ENCODE measurements around the gene PIP4K2A.

The PIP4K2A gene

DNA sequence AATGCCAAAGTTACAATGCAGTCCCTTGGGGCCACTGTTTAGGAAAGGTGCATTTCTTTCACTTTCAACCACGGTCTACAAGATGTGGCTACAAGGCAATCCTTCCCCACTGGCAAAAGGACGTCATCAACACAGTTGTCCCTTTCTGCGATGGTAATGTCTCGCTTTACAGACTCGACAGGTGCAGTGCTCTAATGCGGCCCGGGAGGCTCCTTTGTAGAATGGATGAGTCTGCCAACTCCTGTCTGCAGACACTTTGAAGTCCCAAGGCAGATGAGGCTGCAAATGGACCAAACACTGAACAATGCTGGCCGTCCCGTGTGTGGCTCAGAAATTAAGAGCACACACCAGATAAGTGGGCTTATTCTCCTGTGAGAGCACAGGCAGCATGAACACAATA is 133.7 kb downstream of the PIP4K2A start:
- no peak overlapping the region for H3K27ac ChIP-seq (ENCODE audit: low read length)
- no peak overlapping the region for H3K4me3 ChIP-seq (ENCODE audit: low read length)
- H3K36me3 ChIP-seq (ENCODE audit: control insufficient read depth, low read depth, low read length) = no peaks in the 10 kb centered on the region
- no peak overlapping the region for H3K9ac ChIP-seq (ENCODE audit: low read length)
- H3K27me3 ChIP-seq (ENCODE audit: control insufficient read depth, insufficient read depth, low read length) = no peaks in the 10 kb centered on the region
- H3K9me3 ChIP-seq (ENCODE audit: control insufficient read depth, low read depth, low read length) = no peaks in the 10 kb centered on the region
- no peaks in the 10 kb centered on the region for H3K4me1 ChIP-seq (ENCODE audit: control insufficient read depth, low read depth, low read length)

DNA sequence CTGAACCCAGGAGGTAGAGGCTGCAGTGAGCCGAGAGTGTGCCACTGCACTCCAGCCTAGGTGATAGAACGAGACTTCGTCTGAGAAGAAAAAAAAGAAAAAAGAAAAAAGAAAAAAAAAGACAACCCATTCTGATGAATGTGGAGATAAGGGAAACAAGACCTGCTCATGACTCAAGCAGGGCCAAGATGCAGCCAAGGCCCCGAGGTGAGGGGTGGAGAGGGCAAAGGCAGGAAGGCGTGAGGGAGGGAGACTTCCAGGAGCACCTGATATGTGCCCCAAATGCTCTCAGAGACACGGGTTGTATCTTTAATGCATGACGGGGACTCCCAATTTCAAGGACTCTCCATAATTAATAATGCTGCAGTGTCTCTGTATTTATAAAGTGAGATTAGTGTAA is 134.6 kb downstream of the PIP4K2A start:
- H3K9me3 ChIP-seq (ENCODE audit: control insufficient read depth, low read depth, low read length) = no peaks in the 10 kb centered on the region
- H3K27ac ChIP-seq (ENCODE audit: low read length) = no peak overlapping the region
- H3K27me3 ChIP-seq (ENCODE audit: control insufficient read depth, insufficient read depth, low read length) = no peaks in the 10 kb centered on the region
- no peaks in the 10 kb centered on the region for H3K4me1 ChIP-seq (ENCODE audit: control insufficient read depth, low read depth, low read length)
- no peak overlapping the region for H3K4me3 ChIP-seq (ENCODE audit: low read length)
- no peaks in the 10 kb centered on the region for H3K36me3 ChIP-seq (ENCODE audit: control insufficient read depth, low read depth, low read length)
- no peak overlapping the region for H3K9ac ChIP-seq (ENCODE audit: low read length)

DNA sequence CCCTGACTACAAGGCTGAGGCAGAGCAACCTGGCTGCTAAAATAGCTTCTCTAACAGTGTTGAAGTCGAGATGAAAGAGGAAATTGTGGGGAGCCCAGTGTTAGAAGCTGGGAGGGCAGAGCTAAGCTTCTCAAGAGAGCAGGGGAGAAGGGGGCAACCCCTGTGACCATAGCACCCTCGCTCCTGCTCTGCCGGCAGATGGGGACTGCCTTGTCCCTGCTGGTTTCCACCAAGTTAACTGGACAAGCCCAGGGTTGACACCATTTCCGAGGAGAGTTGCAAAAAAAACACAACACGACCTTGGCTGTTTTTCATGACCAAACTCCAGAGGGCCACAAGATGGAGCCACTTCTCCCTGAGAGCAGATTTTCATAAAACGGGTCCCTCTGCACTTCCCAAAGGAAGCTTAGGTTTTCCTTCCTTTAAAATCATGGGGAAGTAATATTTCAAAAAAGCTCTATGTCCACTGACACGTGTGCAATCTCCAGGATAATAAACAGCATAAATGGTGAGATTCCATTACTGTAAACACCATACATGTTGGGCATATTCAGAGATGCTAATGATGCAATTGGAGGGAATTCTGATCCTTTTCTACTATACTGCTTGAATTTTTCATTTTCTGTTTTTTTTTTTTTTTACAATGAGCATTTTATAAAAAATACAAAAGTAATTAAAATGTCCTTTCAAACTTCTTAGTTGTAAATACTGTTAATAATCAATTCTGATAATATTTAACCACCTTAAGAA is 140.4 kb downstream of the PIP4K2A start:
- Histone ChIP-seq H3K9me3 (ENCODE audit: control insufficient read depth, low read depth, low read length) (no peaks in the 10 kb centered on the region), H3K4me1 (ENCODE audit: control insufficient read depth, low read depth, low read length) (no peaks in the 10 kb centered on the region), H3K27me3 (ENCODE audit: control insufficient read depth, insufficient read depth, low read length) (no peaks in the 10 kb centered on the region), H3K36me3 (ENCODE audit: control insufficient read depth, low read depth, low read length) (no peaks in the 10 kb centered on the region), H3K27ac (ENCODE audit: low read length) (no peak overlapping the region), H3K4me3 (ENCODE audit: low read length) (no peak overlapping the region), H3K9ac (ENCODE audit: low read length) (no peak overlapping the region)

DNA sequence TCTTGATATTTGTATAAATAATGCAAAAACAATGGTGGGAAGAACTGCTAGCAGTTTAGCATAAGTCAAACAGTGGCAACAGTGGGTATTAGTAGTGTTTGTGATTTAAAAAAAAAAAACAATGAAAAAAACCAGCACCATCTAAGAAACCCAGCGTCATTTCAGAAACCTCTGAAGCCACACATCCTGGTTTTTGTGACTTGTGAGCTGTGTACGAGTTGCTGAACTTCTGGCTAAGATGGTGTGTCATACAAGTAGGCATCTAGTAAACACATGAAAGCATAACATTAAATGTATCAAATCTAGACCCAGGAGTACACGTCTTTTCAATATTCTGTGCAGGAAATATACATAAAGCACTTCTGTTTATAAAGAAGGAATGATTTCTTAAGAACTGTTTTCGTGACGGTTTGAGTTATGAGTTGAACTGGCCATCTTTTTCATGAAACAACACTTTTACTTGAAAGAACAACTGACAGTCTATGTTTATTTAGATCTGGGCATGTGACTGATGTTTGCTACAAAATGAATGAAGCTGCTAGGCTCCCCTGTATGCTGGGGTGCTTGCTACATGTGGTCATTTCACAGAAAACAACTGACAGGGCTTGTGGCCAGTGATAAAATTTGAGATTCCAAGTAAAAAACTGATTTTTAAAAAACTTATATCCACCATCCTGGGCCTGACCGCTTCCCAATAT is 143.5 kb downstream of the PIP4K2A start:
- H3K9ac ChIP-seq (ENCODE audit: low read length) = no peak overlapping the region
- H3K27ac ChIP-seq (ENCODE audit: low read length) = no peak overlapping the region
- no peaks in the 10 kb centered on the region for H3K27me3 ChIP-seq (ENCODE audit: control insufficient read depth, insufficient read depth, low read length)
- no peaks in the 10 kb centered on the region for H3K36me3 ChIP-seq (ENCODE audit: control insufficient read depth, low read depth, low read length)
- no peak overlapping the region for H3K4me3 ChIP-seq (ENCODE audit: low read length)
- H3K9me3 ChIP-seq (ENCODE audit: control insufficient read depth, low read depth, low read length) = no peaks in the 10 kb centered on the region
- peaks cover 6% of the 10 kb centered on the region for H3K4me1 ChIP-seq (ENCODE audit: control insufficient read depth, low read depth, low read length)

DNA sequence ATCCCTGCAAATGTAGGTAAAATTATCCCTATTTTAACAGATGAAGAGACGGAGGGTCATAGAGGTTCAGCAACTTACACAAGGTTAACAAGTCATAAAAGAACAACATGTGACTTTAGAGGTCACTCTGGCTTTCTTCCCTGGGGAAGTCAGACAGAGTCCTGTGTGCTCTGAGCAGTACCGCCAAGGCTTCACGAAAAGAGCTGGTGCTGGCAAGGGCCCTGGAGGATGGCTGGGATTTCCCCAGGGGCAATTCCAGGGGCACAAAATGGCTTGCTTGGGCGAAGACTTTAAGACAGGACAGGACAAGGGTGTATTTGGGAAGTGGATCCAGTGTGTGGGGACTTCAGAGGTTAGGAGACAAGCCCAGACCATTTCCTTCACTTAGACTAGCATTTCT is 144.1 kb downstream of the PIP4K2A start:
- Histone ChIP-seq H3K9ac (ENCODE audit: low read length) (no peak overlapping the region), H3K36me3 (ENCODE audit: control insufficient read depth, low read depth, low read length) (no peaks in the 10 kb centered on the region), H3K9me3 (ENCODE audit: control insufficient read depth, low read depth, low read length) (no peaks in the 10 kb centered on the region), H3K27me3 (ENCODE audit: control insufficient read depth, insufficient read depth, low read length) (no peaks in the 10 kb centered on the region), H3K4me3 (ENCODE audit: low read length) (no peak overlapping the region), H3K4me1 (ENCODE audit: control insufficient read depth, low read depth, low read length) (peaks cover 6% of the 10 kb centered on the region), H3K27ac (ENCODE audit: low read length) (no peak overlapping the region)

DNA sequence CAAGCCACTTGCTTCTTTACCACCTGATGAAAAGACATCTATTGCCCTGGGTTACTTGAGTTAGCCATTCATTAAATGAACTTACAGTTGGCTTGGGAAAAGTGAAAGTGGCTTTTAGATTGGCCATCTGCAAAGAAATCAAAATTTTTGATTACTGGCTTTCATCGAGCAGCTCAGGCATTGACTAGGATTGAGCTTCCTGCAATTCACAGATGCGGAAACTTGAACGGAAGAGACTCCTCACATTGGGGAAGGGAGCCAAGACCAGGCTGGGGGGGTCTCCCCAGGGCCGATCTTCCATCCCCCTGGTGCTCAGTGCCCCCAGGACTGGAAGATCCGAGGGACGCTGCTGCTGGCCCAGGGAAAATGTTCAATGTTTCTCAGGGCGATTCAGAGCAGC is 145.4 kb downstream of the PIP4K2A start:
- no peak overlapping the region for H3K27ac ChIP-seq (ENCODE audit: low read length)
- H3K9ac ChIP-seq (ENCODE audit: low read length) = no peak overlapping the region
- no peaks in the 10 kb centered on the region for H3K27me3 ChIP-seq (ENCODE audit: control insufficient read depth, insufficient read depth, low read length)
- H3K9me3 ChIP-seq (ENCODE audit: control insufficient read depth, low read depth, low read length) = no peaks in the 10 kb centered on the region
- H3K4me3 ChIP-seq (ENCODE audit: low read length) = no peak overlapping the region
- H3K4me1 ChIP-seq (ENCODE audit: control insufficient read depth, low read depth, low read length) = peaks cover 6% of the 10 kb centered on the region
- no peaks in the 10 kb centered on the region for H3K36me3 ChIP-seq (ENCODE audit: control insufficient read depth, low read depth, low read length)

DNA sequence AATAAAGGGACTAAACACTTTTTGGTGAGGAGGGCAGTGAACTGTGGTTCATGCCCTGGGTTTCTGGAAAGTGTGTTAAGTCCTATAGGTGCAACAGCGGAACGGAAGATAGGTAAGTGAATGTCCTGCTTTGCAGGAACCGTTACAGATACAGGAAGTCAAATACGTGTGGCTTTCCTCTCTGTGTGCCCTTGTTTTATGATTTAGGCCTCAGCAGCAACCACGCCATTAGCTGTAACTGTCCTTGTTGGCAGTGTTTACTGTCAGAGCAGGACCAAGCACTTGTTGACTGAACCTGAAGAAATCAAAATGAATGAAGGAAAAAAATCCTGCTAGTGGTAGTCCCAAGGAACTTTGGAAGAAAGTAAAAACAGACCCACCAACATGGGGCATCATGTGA is 150.3 kb downstream of the PIP4K2A start:
- no peak overlapping the region for H3K4me3 ChIP-seq (ENCODE audit: low read length)
- H3K36me3 ChIP-seq (ENCODE audit: control insufficient read depth, low read depth, low read length) = no peaks in the 10 kb centered on the region
- H3K4me1 ChIP-seq (ENCODE audit: control insufficient read depth, low read depth, low read length) = peaks cover 10% of the 10 kb centered on the region
- H3K9me3 ChIP-seq (ENCODE audit: control insufficient read depth, low read depth, low read length) = no peaks in the 10 kb centered on the region
- H3K27me3 ChIP-seq (ENCODE audit: control insufficient read depth, insufficient read depth, low read length) = no peaks in the 10 kb centered on the region
- H3K9ac ChIP-seq (ENCODE audit: low read length) = no peak overlapping the region
- no peak overlapping the region for H3K27ac ChIP-seq (ENCODE audit: low read length)

DNA sequence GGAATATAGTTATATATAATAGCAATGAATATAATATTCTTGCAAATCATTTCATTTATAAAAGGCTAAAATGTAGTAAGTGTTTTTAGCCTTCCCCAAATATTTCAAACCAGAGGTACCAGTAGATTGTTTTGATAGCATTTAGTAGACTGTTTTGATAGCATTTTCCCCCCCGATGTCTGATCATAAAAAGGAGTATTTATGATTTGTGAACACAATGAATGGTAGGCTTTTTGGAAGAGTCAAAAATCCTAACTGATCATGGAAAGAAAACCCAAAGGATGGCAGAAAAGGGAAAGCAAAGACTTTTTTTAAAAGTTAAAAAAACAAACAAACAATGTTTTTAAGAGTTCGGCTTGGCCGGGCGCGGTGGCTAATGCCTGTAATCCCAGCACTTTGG is 152.5 kb downstream of the PIP4K2A start:
- Histone ChIP-seq H3K9ac (ENCODE audit: low read length) (no peak overlapping the region), H3K9me3 (ENCODE audit: control insufficient read depth, low read depth, low read length) (no peaks in the 10 kb centered on the region), H3K36me3 (ENCODE audit: control insufficient read depth, low read depth, low read length) (no peaks in the 10 kb centered on the region), H3K4me3 (ENCODE audit: low read length) (no peak overlapping the region), H3K27me3 (ENCODE audit: control insufficient read depth, insufficient read depth, low read length) (no peaks in the 10 kb centered on the region), H3K27ac (ENCODE audit: low read length) (no peak overlapping the region), H3K4me1 (ENCODE audit: control insufficient read depth, low read depth, low read length) (peaks cover 10% of the 10 kb centered on the region)

DNA sequence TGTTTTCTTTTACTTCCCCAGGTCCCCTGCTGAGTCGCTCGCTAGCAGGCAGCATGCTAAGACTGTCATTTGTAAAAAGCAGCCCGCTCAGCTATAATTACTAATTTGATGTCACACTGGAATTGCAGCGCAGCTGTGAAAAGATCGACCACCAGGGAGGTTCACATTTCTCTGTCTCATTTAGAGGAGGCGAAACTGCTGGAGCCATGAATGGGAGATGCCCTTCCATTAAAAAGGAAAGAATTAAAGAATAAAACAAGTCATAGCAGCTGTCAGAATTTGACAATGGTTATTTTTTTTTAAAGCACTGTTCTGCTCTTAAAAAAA is 153.5 kb downstream of the PIP4K2A start:
- Histone ChIP-seq H3K9ac (ENCODE audit: low read length) (no peak overlapping the region), H3K9me3 (ENCODE audit: control insufficient read depth, low read depth, low read length) (no peaks in the 10 kb centered on the region), H3K27me3 (ENCODE audit: control insufficient read depth, insufficient read depth, low read length) (no peaks in the 10 kb centered on the region), H3K4me1 (ENCODE audit: control insufficient read depth, low read depth, low read length) (peaks cover 5% of the 10 kb centered on the region), H3K4me3 (ENCODE audit: low read length) (no peak overlapping the region), H3K27ac (ENCODE audit: low read length) (no peak overlapping the region), H3K36me3 (ENCODE audit: control insufficient read depth, low read depth, low read length) (no peaks in the 10 kb centered on the region)

DNA sequence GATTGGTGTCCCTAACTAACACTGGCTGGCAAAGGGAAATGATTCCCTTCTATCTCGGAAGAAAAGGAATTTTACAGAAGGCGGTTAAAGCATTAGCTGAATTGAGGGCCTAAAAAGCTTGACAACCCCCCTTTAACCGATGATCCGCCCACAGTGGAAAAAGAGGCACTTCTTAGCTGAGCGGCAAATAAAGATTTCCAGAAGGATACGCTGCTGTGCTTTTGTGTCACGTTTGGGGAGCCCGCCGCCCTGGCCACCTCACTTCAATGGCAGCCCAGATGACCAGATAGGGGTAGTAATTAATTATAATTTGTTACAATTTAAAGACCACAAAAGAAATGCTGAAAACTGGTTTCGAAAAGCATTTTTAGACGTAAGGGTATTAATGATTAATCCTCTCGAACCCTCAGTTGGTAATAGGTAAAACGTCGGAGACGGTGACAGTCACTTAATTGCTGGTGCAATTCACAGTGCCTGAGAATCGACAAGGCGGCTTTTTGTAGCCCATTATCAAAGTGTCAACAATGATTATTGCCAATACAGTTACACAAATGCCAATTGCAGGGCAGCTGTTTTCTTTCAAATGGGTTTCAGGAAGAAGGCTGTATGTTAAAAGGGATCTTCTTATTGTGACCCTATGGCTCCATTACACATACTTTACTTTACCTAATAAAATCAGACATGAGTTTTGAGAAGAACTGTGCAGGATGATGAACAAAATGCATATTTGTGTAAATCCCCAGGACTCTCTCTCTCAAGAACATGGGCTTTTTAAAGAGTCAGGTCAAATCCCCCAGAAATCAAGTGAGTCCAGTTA is 154.1 kb downstream of the PIP4K2A start:
- Histone ChIP-seq H3K27me3 (ENCODE audit: control insufficient read depth, insufficient read depth, low read length) (no peaks in the 10 kb centered on the region), H3K27ac (ENCODE audit: low read length) (no peak overlapping the region), H3K9me3 (ENCODE audit: control insufficient read depth, low read depth, low read length) (no peaks in the 10 kb centered on the region), H3K4me3 (ENCODE audit: low read length) (no peak overlapping the region), H3K36me3 (ENCODE audit: control insufficient read depth, low read depth, low read length) (no peaks in the 10 kb centered on the region), H3K4me1 (ENCODE audit: control insufficient read depth, low read depth, low read length) (peaks cover 5% of the 10 kb centered on the region), H3K9ac (ENCODE audit: low read length) (no peak overlapping the region)

DNA sequence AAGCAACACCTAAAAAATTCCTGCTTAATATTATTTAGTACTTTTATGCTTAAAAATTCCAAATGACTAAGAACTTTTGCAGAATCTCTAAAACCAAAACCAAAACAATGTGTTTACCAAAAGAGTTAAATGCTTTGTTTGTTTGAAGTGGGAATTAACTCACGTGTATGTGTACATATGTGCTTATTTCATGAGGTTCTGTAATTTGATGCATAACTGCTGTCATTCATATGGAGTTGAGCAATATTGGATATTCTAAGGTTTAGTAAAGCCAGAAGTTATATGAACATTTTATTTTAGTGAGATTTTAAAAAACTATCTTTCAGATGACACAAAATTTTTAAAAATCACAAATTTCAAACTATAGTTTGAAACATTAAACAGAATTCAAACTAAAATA is 157.1 kb downstream of the PIP4K2A start:
- H3K4me3 ChIP-seq (ENCODE audit: low read length) = no peak overlapping the region
- no peaks in the 10 kb centered on the region for H3K36me3 ChIP-seq (ENCODE audit: control insufficient read depth, low read depth, low read length)
- no peaks in the 10 kb centered on the region for H3K9me3 ChIP-seq (ENCODE audit: control insufficient read depth, low read depth, low read length)
- peaks cover 5% of the 10 kb centered on the region for H3K4me1 ChIP-seq (ENCODE audit: control insufficient read depth, low read depth, low read length)
- no peak overlapping the region for H3K27ac ChIP-seq (ENCODE audit: low read length)
- H3K9ac ChIP-seq (ENCODE audit: low read length) = no peak overlapping the region
- H3K27me3 ChIP-seq (ENCODE audit: control insufficient read depth, insufficient read depth, low read length) = no peaks in the 10 kb centered on the region
